ENCODE results near the gene CFAP52.

GRCh38 chr17:9544221-9544620 is 32.2 kb upstream of the CFAP52 start:
- TF ChIP-seq CTCF (IDR thresholded peaks at IDR 0.05 in 8 of 11, conservative IDR thresholded peaks at IDR 0.05 in 3 of 11) = no peak
- TF ChIP-seq POLR2AphosphoS5 (IDR thresholded peaks at IDR 0.05) = no peak

Measured in spleen (tissue), 7 donors.